NCI-H2081 (cell line): ENCODE data around the gene APOBEC3A.
A peak's percentile ranks its signal among the peaks of the same experiment; 100 is the strongest.
"Not testable (repeated sequence)": the region's sequence is repeated elsewhere in the genome, so short reads cannot be mapped to it uniquely, and the experiment has no call there.

Experiments used
- DNase-seq, 2 experiments: peaks; one replicate each; lab custom pipeline; 2025; lab: John Stamatoyannopoulos, UW

APOBEC3A gene

DNA sequence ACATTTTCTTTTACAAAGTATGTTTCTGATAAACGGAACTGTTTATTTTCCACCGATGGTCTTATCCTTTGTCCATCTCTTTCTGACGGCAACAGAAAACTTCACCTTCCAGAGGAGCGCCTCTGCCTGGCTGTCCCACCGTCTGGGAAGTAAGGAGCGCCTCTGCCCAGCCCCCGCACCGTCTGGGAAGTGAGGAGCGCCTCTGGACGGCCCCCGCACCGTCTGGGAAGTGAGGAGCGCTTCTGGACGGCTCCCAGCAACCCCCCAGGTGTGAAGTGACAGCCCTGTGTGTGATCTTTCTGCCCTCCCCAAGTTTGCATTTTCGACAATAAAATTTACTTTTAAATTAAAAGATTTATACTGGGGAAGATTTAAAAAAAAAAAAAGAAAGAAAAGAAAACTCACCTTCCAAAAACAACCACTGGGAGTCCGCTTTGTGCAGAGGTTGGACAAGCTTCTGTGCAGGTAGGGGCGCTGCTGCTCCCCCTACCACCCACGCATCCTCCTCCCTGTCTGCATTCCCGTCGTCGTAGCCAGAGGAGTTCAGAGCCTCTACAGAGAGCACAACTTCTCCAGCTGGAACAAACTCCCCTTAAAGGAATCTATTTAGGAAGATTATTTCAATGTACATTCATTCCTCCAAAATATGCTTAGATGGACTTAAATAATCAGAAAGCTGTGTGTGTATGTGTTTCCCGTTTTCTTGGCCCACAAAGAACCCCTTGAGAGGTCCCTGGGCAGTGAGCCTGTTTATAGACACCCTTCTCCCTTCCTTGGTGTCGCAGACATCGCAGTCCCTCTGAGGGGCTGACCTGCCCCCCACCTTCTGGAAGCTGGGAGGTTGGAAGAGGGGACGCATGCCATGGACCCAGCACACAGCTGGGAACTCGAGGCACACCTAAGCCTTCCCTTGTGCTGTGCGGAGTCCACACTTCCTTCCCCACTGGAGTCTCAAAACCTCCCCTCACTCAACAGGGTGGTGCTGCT, 23.9 kb downstream of the APOBEC3A start:
- DNase-seq: no peak

DNA sequence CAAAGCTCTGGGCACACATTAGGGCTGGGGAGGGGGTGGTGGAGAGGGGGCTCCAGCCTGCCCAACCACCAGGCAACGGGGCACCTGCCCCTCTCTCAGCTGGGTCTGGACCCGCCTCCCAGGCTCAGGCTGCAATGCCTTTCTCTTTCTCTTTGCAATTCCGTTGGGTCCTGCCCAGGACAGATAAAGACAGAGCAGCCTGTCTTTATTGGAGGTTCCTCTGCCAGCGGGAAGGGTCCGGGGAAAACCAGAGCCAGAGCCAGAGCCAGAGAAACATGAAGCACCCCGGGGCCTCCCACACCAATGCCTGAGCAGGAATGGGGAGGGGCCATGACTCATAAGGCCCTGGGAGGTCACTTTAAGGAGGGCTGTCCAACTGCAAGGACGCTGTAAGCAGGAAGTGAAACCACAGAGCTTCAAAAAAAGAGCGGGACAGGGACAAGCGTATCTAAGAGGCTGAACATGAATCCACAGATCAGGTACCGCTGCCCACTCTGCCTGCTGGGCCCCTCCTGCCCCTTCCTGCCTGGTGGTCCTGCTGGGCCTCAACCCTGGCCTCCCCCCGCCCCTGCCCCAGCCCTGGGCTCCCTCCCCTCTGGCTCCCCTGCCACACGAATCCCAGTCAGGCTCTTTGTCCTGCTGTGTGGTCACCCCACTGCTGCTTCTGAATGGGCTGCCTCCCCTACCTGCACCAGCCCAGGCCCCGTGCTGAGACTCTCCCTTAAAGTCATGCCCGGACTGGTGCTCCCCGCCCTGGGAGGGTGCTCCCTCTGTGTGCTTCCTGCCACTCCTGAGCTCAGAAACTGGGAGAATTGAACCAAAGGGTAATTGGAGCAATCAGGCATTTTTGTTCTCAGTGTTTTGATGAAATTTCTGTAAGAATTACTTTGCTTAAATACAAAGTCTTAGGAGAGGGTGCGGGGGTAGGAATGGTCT, 24.9 kb downstream of the APOBEC3A start, which contains the start of gene APOBEC3B:
APOBEC3B (plus strand) TSS at position 356 of the 936 bp plus-strand sequence; CDS start at position 463, 107 bp downstream.
- no peak for DNase-seq

DNA sequence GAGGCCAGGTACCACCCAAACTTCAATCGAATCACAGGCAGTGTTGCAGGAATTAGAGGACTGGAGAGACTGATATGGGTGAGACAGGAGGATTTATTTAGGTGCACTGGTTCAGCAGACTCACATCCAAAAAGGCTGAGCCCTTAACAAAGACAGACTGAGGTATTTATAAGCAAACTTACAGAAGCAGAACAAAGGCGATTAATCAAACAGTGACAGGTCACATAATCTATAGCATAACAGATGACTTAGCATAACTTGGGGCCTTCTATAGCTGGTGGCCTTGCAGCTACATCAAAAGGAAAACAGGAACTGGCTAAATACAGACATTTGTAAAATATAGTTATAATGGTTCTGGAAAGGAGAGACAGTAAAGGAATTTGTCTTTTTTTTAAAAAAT, 26.8 kb downstream of the APOBEC3A start:
- DNase-seq: no peak

GRCh38 chr22:38984784-38985757, 27.7 kb downstream of the APOBEC3A start:
- DNase-seq: peak in 1 of 2 experiments; percentile 9

- no peak for DNase-seq
Measured at GRCh38 chr22:38986629-38987028, 29.2 kb downstream of the APOBEC3A start.

GRCh38 chr22:38987171-38987895, 29.9 kb downstream of the APOBEC3A start:
- DNase-seq: no peak

- no peak for DNase-seq
Measured at GRCh38 chr22:38989466-38989865, 32.1 kb downstream of the APOBEC3A start.

DNA sequence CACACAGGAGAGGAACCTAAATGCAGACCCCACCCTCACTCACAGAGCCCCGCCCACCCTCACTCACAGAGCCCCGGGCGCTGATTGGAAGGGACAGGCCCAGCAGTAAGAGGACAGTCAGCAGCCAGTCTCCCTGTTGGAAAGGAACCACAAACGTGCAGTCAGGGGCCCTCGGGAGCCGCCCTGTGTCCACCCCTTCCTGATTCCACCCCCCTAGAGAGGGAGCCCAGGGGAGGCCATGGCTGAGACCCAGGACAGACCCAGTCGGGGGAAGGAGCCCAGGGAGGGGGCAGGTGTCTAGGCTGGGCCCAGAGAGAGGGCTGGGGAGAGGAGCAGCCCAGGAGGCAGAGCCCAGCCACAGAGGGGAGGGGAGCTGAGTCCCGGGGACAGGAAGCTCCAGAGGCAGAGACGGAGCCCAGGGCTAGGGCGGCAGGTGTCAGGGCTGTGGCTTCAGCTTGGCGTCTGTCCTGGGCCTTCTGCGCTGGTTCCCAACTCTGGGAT, 35.5 kb downstream of the APOBEC3A start:
- DNase-seq: not testable (repeated sequence)

- DNase-seq: no peak
Measured at GRCh38 chr22:38996105-38996504, 38.7 kb downstream of the APOBEC3A start.

- no peak for DNase-seq
Measured at GRCh38 chr22:38997518-38997917, 40.1 kb downstream of the APOBEC3A start.

GRCh38 chr22:39003165-39003638, 45.8 kb downstream of the APOBEC3A start:
- DNase-seq: no peak

GRCh38 chr22:39007177-39007576, 49.8 kb downstream of the APOBEC3A start:
- DNase-seq: no peak

- DNase-seq: not testable (repeated sequence)
Measured at GRCh38 chr22:39008271-39008850, 51.0 kb downstream of the APOBEC3A start.

DNA sequence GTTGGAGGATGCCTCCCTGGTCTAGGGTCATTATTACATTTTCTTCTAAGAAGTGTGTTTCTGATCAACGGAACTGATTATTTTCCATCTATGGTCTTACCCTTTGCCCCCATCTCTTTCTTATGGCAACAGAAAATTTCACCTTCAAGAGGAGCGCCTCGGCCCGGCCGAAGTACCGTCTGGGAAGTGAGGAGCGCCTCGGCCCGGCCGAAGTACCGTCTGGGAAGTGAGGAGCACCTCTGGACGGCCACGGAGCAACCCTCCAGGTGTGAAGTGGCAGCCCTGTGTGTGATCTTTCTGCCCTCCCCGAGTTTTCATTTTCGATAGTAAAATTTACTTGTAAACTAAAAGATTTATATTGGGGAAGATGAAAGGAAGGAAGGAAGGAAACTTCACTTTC, 53.5 kb downstream of the APOBEC3A start:
- DNase-seq: no peak
